ENCODE data around the gene PDXDC1.
"Not testable (repeated sequence)": the region's sequence is repeated elsewhere in the genome, so short reads cannot be mapped to it uniquely, and the experiment has no call there.

PDXDC1 gene

GRCh38 chr16:15090663-15091269 lies 115.9 kb downstream of the PDXDC1 start:
- POLR2A ChIA-PET; DNase-seq (ENCODE audit: low read depth, low spot score); H3K4me3 ChIP-seq (ENCODE audit: low read depth, low read length): not testable (repeated sequence)
- CTCF ChIA-PET = interaction anchor here (1.1 kb wide), 1 partner anchor 18 kb away, joined by 3 read pairs; no protein-coding TSS in a partner anchor

- ChIA-PET CTCF (interaction anchor here (2.2 kb wide), 1 partner anchor 20 kb away, joined by 6 read pairs; no protein-coding TSS in a partner anchor), POLR2A (interaction anchor here (0.6 to 1.5 kb wide), 3 partner anchors 22 to 37 kb away, joined by 3 to 4 read pairs (median 3); partner anchors contain the start of gene NTAN1)
- peak overlapping the region; percentile 90 for H3K4me3 ChIP-seq (ENCODE audit: low read depth, low read length)
- not testable (repeated sequence) for DNase-seq (ENCODE audit: low read depth, low spot score)
Measured at GRCh38 chr16:15093571-15093954, 118.7 kb downstream of the PDXDC1 start.

DNA sequence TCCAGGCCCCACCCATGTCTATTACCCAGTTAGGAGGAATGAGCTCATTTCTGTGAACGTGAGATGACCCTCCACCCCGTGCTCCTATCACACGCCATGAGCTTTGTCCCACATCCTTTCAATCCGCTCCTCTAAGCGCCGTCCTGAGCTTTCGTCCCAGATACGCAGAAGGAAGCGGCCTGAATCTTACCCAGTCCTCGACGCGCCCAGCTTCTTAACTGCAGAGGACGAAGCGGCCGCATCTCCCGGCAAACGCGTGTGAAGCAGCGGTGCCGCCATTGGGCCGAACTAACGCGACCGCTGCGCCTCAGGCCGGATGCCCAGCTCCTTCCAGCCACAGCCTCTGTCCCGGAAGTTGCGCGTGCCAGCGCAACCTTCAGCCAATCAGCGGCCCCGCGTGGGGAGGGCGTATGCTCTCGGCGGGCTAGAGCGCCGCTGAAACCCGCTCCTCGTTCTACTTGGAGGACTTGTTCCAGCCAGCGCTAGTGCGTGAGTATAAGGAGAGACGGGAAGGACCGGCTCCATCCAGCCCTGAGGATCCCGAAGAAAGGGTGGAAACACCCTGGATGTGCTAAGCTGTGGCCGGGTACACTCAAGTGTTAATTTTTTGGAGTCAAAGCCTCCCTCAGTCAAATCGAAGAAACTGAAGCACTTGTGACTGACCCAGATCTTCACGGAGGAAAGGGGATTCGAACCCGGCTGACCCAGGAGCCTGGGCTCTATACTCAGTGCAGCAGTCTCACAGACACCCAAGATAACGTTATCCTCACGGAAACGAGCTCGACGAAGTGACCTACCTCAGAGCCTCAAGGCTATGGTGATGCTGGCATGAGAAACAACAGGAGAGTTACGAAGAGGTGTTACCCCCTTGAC lies 119.4 kb downstream of the PDXDC1 start, which contains the start of gene RRN3:
Gene RRN3 (minus strand): TSS at position 318 of the 873 bp plus-strand sequence. CDS start 39 bp downstream, at position 279.
- POLR2A ChIA-PET = interaction anchor here (0.6 to 1.5 kb wide), 3 partner anchors 22 to 38 kb away, joined by 3 to 4 read pairs (median 3); partner anchors contain the start of gene NTAN1
- DNase-seq (ENCODE audit: low read depth, low spot score) = peak; percentile 40

DNA sequence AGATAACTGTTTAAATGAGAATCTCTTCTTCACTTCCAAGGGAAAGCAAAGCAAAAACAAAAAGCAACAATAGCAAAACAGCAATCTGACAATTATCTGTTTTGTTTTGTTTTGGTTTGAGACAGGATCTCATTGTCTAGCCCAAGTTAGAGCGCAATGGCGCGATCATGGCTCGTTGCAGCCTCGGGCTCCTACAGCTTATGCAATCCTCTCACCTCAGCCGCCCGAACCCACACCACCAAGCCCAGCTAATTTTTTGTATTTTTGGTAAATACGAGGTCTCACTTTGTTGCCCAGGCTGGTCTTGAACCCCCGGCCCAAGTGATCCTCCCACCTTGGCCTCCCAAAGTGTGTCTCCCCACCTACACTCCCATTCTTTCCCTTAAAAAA lies 121.8 kb downstream of the PDXDC1 start:
- CTCF ChIA-PET; DNase-seq (ENCODE audit: low read depth, low spot score); POLR2A ChIA-PET; H3K4me3 ChIP-seq (ENCODE audit: low read depth, low read length): not testable (repeated sequence)

More for the DNA sequence above, 119.4 kb downstream of the PDXDC1 start, which contains the start of gene RRN3:
- peak within 1 kb of the TSS; percentile 90 for H3K4me3 ChIP-seq (ENCODE audit: low read depth, low read length)
- CTCF ChIA-PET = interaction anchor here (2.2 kb wide), 1 partner anchor 21 kb away, joined by 6 read pairs; no protein-coding TSS in a partner anchor

DNA sequence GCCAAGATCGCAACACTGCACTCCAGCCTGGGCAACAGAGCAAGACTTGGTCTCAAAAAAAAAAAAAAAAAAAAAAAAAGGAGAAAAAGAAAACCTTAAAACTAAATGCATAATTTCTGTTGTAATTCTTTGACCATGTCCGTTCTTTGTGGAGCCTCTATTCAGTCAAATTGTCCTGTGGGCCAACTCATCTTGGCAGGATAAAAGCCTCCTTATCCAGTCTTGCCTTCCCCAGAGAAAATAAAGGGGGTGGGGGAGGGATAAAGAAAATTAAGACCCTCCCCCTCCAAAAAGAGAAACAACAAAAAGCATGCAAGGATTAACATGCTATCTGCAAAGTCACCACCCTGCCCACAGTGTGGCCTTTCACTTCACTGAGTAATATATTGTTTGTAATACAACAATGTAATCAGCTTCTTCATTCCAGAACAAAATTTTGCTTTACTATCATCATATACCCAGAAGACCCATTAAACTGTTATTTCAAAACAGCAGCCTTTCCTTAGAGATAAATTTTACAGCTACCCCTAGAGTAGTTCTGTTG lies 124.6 kb downstream of the PDXDC1 start:
- DNase-seq (ENCODE audit: low read depth, low spot score); POLR2A ChIA-PET; CTCF ChIA-PET; H3K4me3 ChIP-seq (ENCODE audit: low read depth, low read length): not testable (repeated sequence)

- CTCF ChIA-PET; H3K4me3 ChIP-seq (ENCODE audit: low read depth, low read length); POLR2A ChIA-PET; DNase-seq (ENCODE audit: low read depth, low spot score): not testable (repeated sequence)
Measured at GRCh38 chr16:15100372-15100987, 125.7 kb downstream of the PDXDC1 start.

- DNase-seq (ENCODE audit: low read depth, low spot score); H3K4me3 ChIP-seq (ENCODE audit: low read depth, low read length); POLR2A ChIA-PET; CTCF ChIA-PET: not testable (repeated sequence)
Measured at GRCh38 chr16:15127641-15128425, 153.0 kb downstream of the PDXDC1 start.

DNA sequence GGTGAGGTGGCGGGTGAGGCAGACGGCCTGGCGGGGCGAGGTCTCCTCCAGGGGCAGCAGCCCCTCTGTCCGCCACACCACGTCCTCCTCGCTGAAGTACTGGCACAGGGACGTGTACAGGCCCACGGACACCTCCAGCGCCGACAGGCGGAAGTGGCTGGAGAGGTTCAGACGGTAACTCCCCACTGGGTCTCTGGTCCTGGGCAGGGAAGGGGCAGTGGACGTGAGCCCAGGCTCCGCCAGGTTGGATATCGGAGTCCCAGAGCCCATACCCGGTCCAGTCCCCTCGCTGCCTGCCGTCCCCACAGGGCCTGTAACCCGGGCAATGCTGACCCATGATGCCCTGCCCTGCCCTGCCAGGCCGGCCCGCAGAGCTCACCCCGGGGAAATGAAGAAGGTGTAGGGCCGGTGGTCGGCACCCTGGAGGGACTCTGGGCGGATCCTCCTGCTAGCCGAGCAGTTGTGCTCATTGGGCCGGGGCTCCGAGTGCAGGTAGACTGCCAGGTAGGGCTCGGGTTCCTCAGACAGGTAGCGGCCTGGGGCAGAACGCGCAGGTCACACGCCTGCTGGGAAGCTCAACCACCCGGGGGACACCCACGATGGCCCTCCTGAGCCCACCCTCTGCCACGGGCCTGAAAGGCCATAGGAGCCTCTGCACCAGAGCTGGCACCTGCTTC lies 155.6 kb downstream of the PDXDC1 start:
- DNase-seq (ENCODE audit: low read depth, low spot score); POLR2A ChIA-PET; H3K4me3 ChIP-seq (ENCODE audit: low read depth, low read length); CTCF ChIA-PET: not testable (repeated sequence)

DNA sequence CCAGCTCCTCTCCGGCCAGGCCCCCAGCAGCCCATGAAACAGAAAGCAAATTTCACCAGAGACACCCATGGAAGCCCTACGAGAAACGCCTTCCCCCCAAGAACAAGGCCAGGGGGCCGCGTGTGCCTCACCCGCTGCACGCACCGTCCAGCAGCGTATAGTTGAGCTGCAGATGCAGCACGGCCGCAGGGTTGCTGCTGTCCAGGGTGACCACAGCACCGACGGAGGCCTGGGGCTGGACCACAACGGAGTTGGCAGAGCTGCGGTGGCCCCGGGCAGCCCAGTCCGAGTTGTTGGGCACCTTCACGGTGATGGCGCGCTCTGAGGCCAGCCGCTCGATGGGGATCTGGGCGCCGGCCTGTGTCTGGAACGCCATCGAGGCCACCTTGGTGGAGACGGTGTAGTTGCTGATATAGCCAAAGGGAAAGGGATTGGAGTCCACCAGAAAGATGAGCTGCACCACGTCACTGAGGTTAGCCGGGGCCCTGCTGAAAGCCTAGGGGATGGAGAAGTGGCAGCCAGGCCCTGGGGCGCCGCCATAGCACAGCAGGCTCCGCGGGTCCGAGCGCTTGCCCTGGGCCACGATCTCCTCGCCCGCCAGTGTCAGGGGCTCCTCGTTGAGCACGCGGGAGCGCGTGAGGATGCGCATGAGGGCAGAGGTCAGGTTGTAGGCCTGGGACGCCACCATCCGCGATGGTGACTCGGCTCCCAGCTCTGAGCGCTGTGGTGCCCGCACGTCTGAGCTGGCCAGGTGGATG lies 156.3 kb downstream of the PDXDC1 start:
- CTCF ChIA-PET; H3K4me3 ChIP-seq (ENCODE audit: low read depth, low read length); DNase-seq (ENCODE audit: low read depth, low spot score); POLR2A ChIA-PET: not testable (repeated sequence)

DNA sequence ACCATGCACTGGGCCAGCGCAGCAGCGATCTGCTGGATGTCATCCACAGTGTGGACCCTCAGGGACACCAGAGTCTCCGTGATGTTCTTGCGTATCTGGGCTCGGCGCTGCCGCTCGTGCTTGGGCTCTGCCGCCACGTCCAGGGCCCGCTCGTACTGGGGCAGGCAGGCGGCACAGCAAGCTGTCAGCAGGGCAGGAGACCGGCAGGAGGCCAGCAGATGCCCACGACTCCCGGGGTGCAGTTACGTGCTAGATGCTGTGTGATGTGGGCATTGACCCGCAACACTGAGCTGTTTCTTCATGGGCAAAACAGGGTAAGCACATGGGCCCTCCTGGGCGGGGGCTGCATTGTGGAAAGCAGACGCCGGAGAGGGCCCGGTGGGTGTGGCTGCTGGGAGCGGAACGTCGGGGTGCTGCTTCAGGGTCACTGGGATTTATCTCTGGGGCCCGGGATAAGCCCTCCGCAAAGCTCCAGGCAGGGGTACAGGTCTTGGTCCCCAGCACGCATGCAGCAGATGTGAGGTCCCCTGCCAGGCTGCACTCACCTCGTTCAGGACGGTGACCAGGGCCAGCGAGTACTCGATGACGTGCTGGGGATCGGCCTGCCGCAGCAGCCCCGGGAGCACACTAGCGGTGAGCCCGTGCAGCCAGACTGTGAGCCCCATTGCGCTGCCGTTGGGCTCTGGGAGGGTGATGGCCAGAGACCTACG lies 158.0 kb downstream of the PDXDC1 start:
- POLR2A ChIA-PET; CTCF ChIA-PET; DNase-seq (ENCODE audit: low read depth, low spot score): not testable (repeated sequence)

GRCh38 chr16:15133554-15133953 lies 158.7 kb downstream of the PDXDC1 start:
- DNase-seq (ENCODE audit: low read depth, low spot score); H3K4me3 ChIP-seq (ENCODE audit: low read depth, low read length); CTCF ChIA-PET; POLR2A ChIA-PET: not testable (repeated sequence)

More for the DNA sequence above, 158.0 kb downstream of the PDXDC1 start:
- not testable (repeated sequence) for H3K4me3 ChIP-seq (ENCODE audit: low read depth, low read length)

GRCh38 chr16:15134752-15135482 lies 160.1 kb downstream of the PDXDC1 start:
- H3K4me3 ChIP-seq (ENCODE audit: low read depth, low read length); CTCF ChIA-PET; DNase-seq (ENCODE audit: low read depth, low spot score); POLR2A ChIA-PET: not testable (repeated sequence)

- DNase-seq (ENCODE audit: low read depth, low spot score); CTCF ChIA-PET; H3K4me3 ChIP-seq (ENCODE audit: low read depth, low read length); POLR2A ChIA-PET: not testable (repeated sequence)
Measured at GRCh38 chr16:15135483-15136360, 160.9 kb downstream of the PDXDC1 start.

Measured in AG04449 (cell line).